OCI-LY1 (cell line): ENCODE measurements around the gene RALGPS1.

Experiments
- EZH2 ChIP-seq: fragments of 200-600 bp; sonication (generic), shearing (Covaris generic); IDR thresholded peaks from 2 replicates; pipeline ENCODE4 v1.8.0; 2017; ENCODE audit warnings: borderline replicate concordance, mixed run types, mild to moderate bottlenecking, antibody characterized with exemption, low read length, moderate library complexity, mixed read lengths
- TF ChIP-seq, protein P1 (sequence below): fragments of 200-600 bp; sonication (generic), shearing (Covaris generic); IDR thresholded peaks from 2 replicates; pipeline ENCODE4 v1.5.1; 2017; ENCODE audit warnings: mild to moderate bottlenecking, antibody characterized with exemption, low read length, moderate library complexity, mixed read lengths

DNA sequence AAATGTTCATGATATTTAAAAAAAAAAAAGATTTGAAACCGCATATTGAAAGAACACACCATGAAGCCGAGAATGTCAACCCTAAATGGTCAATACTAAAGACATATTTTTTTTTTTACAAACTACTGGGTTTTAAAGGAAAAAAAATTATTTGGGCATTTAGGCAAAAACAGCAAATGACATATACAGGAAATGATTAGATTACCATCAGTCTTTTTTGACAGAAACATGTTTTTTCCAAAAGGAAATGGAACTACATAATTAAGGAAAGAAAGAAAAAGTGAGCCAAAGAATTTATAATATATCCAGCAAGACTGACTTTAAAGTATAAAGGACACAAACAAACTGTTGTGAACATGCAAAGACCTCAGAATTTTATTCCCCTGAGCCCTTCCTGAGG, 56.7 kb downstream of the RALGPS1 start:
- no peak for TF ChIP-seq EZH2
- TF ChIP-seq, protein P1, sequence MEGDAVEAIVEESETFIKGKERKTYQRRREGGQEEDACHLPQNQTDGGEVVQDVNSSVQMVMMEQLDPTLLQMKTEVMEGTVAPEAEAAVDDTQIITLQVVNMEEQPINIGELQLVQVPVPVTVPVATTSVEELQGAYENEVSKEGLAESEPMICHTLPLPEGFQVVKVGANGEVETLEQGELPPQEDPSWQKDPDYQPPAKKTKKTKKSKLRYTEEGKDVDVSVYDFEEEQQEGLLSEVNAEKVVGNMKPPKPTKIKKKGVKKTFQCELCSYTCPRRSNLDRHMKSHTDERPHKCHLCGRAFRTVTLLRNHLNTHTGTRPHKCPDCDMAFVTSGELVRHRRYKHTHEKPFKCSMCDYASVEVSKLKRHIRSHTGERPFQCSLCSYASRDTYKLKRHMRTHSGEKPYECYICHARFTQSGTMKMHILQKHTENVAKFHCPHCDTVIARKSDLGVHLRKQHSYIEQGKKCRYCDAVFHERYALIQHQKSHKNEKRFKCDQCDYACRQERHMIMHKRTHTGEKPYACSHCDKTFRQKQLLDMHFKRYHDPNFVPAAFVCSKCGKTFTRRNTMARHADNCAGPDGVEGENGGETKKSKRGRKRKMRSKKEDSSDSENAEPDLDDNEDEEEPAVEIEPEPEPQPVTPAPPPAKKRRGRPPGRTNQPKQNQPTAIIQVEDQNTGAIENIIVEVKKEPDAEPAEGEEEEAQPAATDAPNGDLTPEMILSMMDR = no peak
